HepG2 (cell line): ENCODE measurements around the gene VILL. TPM values are rescaled to one million over a fixed set of nuclear protein-coding genes. Genes with fewer than 3 reads are reported as not detected.

Experiments
- ARNTL ChIP-seq: sonication (generic); formaldehyde crosslinking; IDR thresholded peaks from 2 replicates; pipeline ENCODE4 v1.4.0; 2020; ENCODE audit warnings: mild to moderate bottlenecking, missing genetic modification reagents
- CBFB ChIP-seq: sonication (generic); formaldehyde crosslinking; IDR thresholded peaks from 2 replicates; pipeline ENCODE4 v1.4.0; 2020; ENCODE audit warnings: missing genetic modification reagents
- CC2D1A ChIP-seq: sonication (generic); formaldehyde crosslinking; IDR thresholded peaks from 2 replicates; pipeline ENCODE4 v1.8.1; 2023; ENCODE audit warnings: mild to moderate bottlenecking, missing genetic modification reagents
- HMG20A ChIP-seq: IDR thresholded peaks from 2 replicates; pipeline ENCODE4 v1.6.1; 2016; ENCODE audit warnings: borderline replicate concordance
- MTF2 ChIP-seq: sonication (generic); formaldehyde crosslinking; IDR thresholded peaks from 2 replicates; pipeline ENCODE4 v1.5.0; 2020; ENCODE audit warnings: missing genetic modification reagents, borderline replicate concordance
- PCBP1 ChIP-seq: fragments of 200-400 bp; formaldehyde crosslinking; IDR thresholded peaks from 2 replicates; pipeline ENCODE4 v1.6.1; 2017; ENCODE audit warnings: mild to moderate bottlenecking, low read depth, low read length, borderline replicate concordance
- POLR2A ChIP-seq, 2 experiments: IDR thresholded peaks; 2 replicates each; pipeline ENCODE4 v1.6.1; 2011; ENCODE audit warnings: low read depth in 2 of 2, low read length in 2 of 2, mild to moderate bottlenecking in 1 of 2, moderate library complexity in 1 of 2; ENCODE audit not compliant: insufficient read depth in 1 of 2
- REXO4 ChIP-seq: sonication (generic); formaldehyde crosslinking; IDR thresholded peaks from 2 replicates; pipeline ENCODE4 v1.8.0; 2022; ENCODE audit warnings: missing genetic modification reagents, mild to moderate bottlenecking, borderline replicate concordance
- SIN3B ChIP-seq: fragments of 150-350 bp; IDR thresholded peaks from 2 replicates; pipeline ENCODE4 v1.6.1; 2014; ENCODE audit warnings: low read length
- TBX3 ChIP-seq: fragments of 450-650 bp; IDR thresholded peaks from 2 replicates; pipeline ENCODE4 v1.6.1; 2017; ENCODE audit warnings: antibody characterized with exemption, mild to moderate bottlenecking, inconsistent platforms, borderline replicate concordance
- TEAD3 ChIP-seq: optimal IDR thresholded peaks from 2 replicates; pipeline ENCODE3; 2016; ENCODE audit warnings: borderline replicate concordance
- TGIF2 ChIP-seq: IDR thresholded peaks from 2 replicates; pipeline ENCODE4 v1.6.1; 2016; ENCODE audit warnings: control low read depth, missing compliant biosample characterization
- THRA ChIP-seq: sonication (generic); formaldehyde crosslinking; IDR thresholded peaks from 2 replicates; pipeline ENCODE4 v1.4.0; 2020; ENCODE audit warnings: missing genetic modification reagents, borderline replicate concordance
- TOE1 ChIP-seq: sonication (generic); formaldehyde crosslinking; IDR thresholded peaks from 2 replicates; pipeline ENCODE4 v1.4.0; 2020; ENCODE audit warnings: mild to moderate bottlenecking, missing genetic modification reagents
- ZBTB3 ChIP-seq: sonication (generic); formaldehyde crosslinking; IDR thresholded peaks from 2 replicates; pipeline ENCODE4 v1.4.0; 2020; ENCODE audit warnings: low read depth, mild to moderate bottlenecking, moderate library complexity, missing genetic modification reagents, borderline replicate concordance
- ZMYM4 ChIP-seq: sonication (generic); formaldehyde crosslinking; IDR thresholded peaks from 2 replicates; pipeline ENCODE4 v1.8.1; 2023; ENCODE audit warnings: mild to moderate bottlenecking, missing genetic modification reagents
- ZNF136 ChIP-seq: sonication (generic); formaldehyde crosslinking; IDR thresholded peaks from 2 replicates; pipeline ENCODE4 v1.8.1; 2022; ENCODE audit warnings: low read depth, mild to moderate bottlenecking, moderate library complexity, missing genetic modification reagents
- ZNF33B ChIP-seq: sonication (generic); formaldehyde crosslinking; IDR thresholded peaks from 2 replicates; pipeline ENCODE4 v1.5.1; 2020; ENCODE audit warnings: mild to moderate bottlenecking, missing genetic modification reagents
- ZNF362 ChIP-seq: sonication (generic); formaldehyde crosslinking; IDR thresholded peaks from 2 replicates; pipeline ENCODE4 v1.4.0; 2020; ENCODE audit warnings: missing genetic modification reagents, mild to moderate bottlenecking, borderline replicate concordance
- ZNF549 ChIP-seq: sonication (generic); formaldehyde crosslinking; IDR thresholded peaks from 2 replicates; pipeline ENCODE4 v1.5.0; 2020; ENCODE audit warnings: missing genetic modification reagents
- ZNF646 ChIP-seq: sonication (generic); formaldehyde crosslinking; IDR thresholded peaks from 2 replicates; pipeline ENCODE4 v1.9.0; 2021; ENCODE audit warnings: mild to moderate bottlenecking, missing genetic modification reagents
- ZNF777 ChIP-seq: sonication (generic); formaldehyde crosslinking; IDR thresholded peaks from 2 replicates; pipeline ENCODE4 v1.4.0; 2020; ENCODE audit warnings: missing genetic modification reagents
- polyA plus RNA-seq, 8 experiments: library from polyadenylated mRNA; depleted of rRNA in 3 of 8; stranded (reverse) in 7 of 8; unstranded in 1 of 8; fragments of >200 nt; fragmentation: Illumina TruSeq in 4 of 8; extraction: Trizol in 4 of 8; gene quantifications; 2 replicates each; pipeline versions ENCODE4 v1.2.1 to v1.2.3, GENCODE V29; 2011 to 2016; ENCODE audit warnings: low read depth in 4 of 8, missing spikeins in 1 of 8, mixed read lengths in 1 of 8; ENCODE audit not compliant: insufficient read depth in 1 of 8
- total RNA-seq, 5 experiments: library from RNA; depleted of rRNA; stranded (reverse); fragments of >200 nt; fragmentation: Illumina TruSeq; extraction: Trizol; gene quantifications; 2 replicates each; pipeline ENCODE4 v1.2.3, GENCODE V29; 2016; ENCODE audit warnings: low read depth in 1 of 5

VILL gene
- total and polyA plus RNA-seq, 2 of the 13 experiments (the other 11 are each of a cell fraction or from before 2014, with no cell fraction given): 3.2 to 5.3 TPM

GRCh38 chr3:38004415-38005075, 14.0 kb downstream of the VILL start (continued):
- TF ChIP-seq ZNF646 (CRISPR knock-in tag) (peak; percentile 99), ZNF136 (CRISPR knock-in tag) (peak; percentile 57; the same call in 1 of the 2 replicates), TEAD3 (CRISPR knock-in tag) (peak; percentile 81), CBFB (CRISPR knock-in tag) (no peak; the same call in 1 of the 2 replicates), THRA (peak; percentile 56; the same call in 1 of the 2 replicates), TOE1 (CRISPR knock-in tag) (0 out of 2 replicates have a peak, but pooled peaks have one; percentile 48), MTF2 (no peak), REXO4 (CRISPR knock-in tag) (no peak), ZMYM4 (CRISPR knock-in tag) (peak; percentile 25; the same call in 1 of the 2 replicates), PCBP1 (no peak), CC2D1A (no peak), POLR2A (IDR thresholded peaks at IDR 0.05; ENCODE audit: insufficient read depth in 1 of 2, low read depth in 2 of 2, low read length in 2 of 2) (no peak), ZNF362 (CRISPR knock-in tag) (no peak), ZNF33B (CRISPR knock-in tag) (no peak), TBX3 (0 out of 2 replicates have a peak, but pooled peaks have one; percentile 10), ARNTL (0 out of 2 replicates have a peak, but pooled peaks have one; percentile 1), ZBTB3 (CRISPR knock-in tag) (no peak), SIN3B (no peak), HMG20A (CRISPR knock-in tag) (peak; percentile 27; the same call in 1 of the 2 replicates), ZNF777 (peak; percentile 42; the same call in 1 of the 2 replicates), ZNF549 (no peak), TGIF2 (CRISPR knock-in tag) (0 out of 2 replicates have a peak, but pooled peaks have one; percentile 70)
